ENCODE results near the gene HS3ST6. TPM values are rescaled to one million over a fixed set of nuclear protein-coding genes. Genes with fewer than 3 reads are reported as not detected.

The HS3ST6 gene
- total and polyA plus RNA-seq, 9 of the 15 experiments (the other 6 are each of a cell fraction or from before 2014, with no cell fraction given), result not detected

DNA sequence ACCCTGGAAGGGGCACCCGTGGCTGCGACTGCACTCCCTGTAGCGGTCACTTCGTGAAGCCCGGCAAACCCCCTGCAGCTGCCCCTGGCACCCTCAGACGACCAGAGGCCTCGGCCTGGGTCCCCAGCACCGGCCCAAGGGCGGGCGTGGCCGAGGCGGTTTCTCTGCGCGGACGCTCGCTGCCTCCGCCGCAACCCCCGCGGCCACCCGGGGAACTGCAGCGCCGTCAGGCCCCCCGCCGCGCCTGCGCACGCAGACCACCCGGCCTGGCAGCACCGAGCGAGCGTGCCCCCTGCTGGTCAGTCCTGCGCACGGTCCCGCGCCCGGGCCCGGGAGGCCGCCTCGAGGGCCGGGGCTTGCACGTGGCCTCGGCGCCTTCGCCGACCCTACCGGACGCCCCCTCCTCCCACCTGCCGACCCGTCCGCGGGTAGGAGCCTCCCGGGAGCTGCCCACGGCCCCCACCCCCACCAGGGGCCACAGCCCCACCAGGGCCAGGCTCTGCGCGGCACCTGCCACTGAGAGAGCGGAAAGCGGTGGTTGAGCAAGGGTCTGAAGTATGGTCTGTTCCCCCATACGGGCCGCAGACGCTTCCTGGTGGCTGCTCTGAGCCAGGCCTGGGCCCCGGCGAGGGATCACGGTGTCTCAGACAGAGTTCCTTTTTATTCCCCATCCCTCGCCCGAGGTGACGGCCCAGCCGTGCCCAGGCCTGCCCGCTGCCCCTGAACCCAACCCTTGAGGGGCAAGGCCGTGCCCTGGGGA lies 11.5 kb upstream of the HS3ST6 start (continued):
- TF ChIP-seq JUN (IDR thresholded peaks at IDR 0.05; ENCODE audit: borderline replicate concordance, low read depth, low read length) (0 out of 2 replicates have a peak, but pooled peaks have one; percentile 24), JUN (CRISPR knock-in tag; IDR thresholded peaks at IDR 0.05; ENCODE audit: borderline replicate concordance) (no peak; the same call in 1 of the 2 replicates), NEUROD1 (IDR thresholded peaks at IDR 0.05; ENCODE audit: borderline replicate concordance, low read depth, low read length, partially characterized antibody) (no peak), ZNF175 (CRISPR knock-in tag; IDR thresholded peaks at IDR 0.05; ENCODE audit: low read depth) (no peak), SMC3 (conservative IDR thresholded peaks at IDR 0.05; ENCODE audit: insufficient read depth, low read depth, low read length) (peak; percentile 95), ZNF124 (CRISPR knock-in tag; IDR thresholded peaks at IDR 0.05) (no peak), RCOR1 (IDR thresholded peaks at IDR 0.05; ENCODE audit: borderline replicate concordance in 1 of 2, low read depth in 2 of 2, low read length in 2 of 2) (no peak; a peak in 1 of 4 replicates), DMBX1 (CRISPR knock-in tag; IDR thresholded peaks at IDR 0.05; ENCODE audit: borderline replicate concordance) (no peak; the same call in none of the 2 replicates), RBM14 (IDR thresholded peaks at IDR 0.05; ENCODE audit: borderline replicate concordance, insufficient read depth, low read depth, low read length) (0 out of 2 replicates have a peak, but pooled peaks have one; percentile 67), HDAC6 (IDR thresholded peaks at IDR 0.05; ENCODE audit: low read depth, low read length) (no peak), EGR1 (conservative IDR thresholded peaks at IDR 0.05) (no peak; the same call in 1 of the 2 replicates), POLR3G (IDR thresholded peaks at IDR 0.05; ENCODE audit: extremely low read depth, insufficient read length, insufficient replicate concordance) (no peak), TEAD1 (CRISPR knock-in tag; IDR thresholded peaks at IDR 0.05) (peak in 1 of 2 experiments; percentile 89; a peak in 2 of 4 replicates), NR2C1 (IDR thresholded peaks at IDR 0.05) (no peak), NR2C1 (tag; IDR thresholded peaks at IDR 0.05) (no peak), MAFG (tag; conservative IDR thresholded peaks at IDR 0.05) (no peak), ZNF174 (CRISPR knock-in tag; IDR thresholded peaks at IDR 0.05) (no peak), ZNF140 (CRISPR knock-in tag; IDR thresholded peaks at IDR 0.05) (no peak), E2F3 (CRISPR knock-in tag; IDR thresholded peaks at IDR 0.05) (0 out of 2 replicates have a peak, but pooled peaks have one; percentile 81), ZNF586 (CRISPR knock-in tag; conservative IDR thresholded peaks at IDR 0.05) (no peak), ZC3H11A (IDR thresholded peaks at IDR 0.05; ENCODE audit: low read depth, low read length) (no peak), ZNF551 (CRISPR knock-in tag; IDR thresholded peaks at IDR 0.05) (no peak), KDM1A (IDR thresholded peaks at IDR 0.05) (no peak), ARNT (IDR thresholded peaks at IDR 0.05) (no peak), ERF (CRISPR knock-in tag; IDR thresholded peaks at IDR 0.05) (no peak), ZFP36 (IDR thresholded peaks at IDR 0.05; ENCODE audit: low read depth, low read length, partially characterized antibody) (no peak), ZNF717 (CRISPR knock-in tag; IDR thresholded peaks at IDR 0.05) (no peak), SIN3B (IDR thresholded peaks at IDR 0.05; ENCODE audit: low read depth) (peak; percentile 69; the same call in 1 of the 2 replicates)
- TF ChIP-seq, protein P1, sequence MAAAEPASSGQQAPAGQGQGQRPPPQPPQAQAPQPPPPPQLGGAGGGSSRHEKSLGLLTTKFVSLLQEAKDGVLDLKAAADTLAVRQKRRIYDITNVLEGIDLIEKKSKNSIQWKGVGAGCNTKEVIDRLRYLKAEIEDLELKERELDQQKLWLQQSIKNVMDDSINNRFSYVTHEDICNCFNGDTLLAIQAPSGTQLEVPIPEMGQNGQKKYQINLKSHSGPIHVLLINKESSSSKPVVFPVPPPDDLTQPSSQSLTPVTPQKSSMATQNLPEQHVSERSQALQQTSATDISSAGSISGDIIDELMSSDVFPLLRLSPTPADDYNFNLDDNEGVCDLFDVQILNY (CRISPR knock-in tag; IDR thresholded peaks at IDR 0.05), result peak; percentile 59; the same call in 1 of the 2 replicates
- TF ChIP-seq, protein P2, sequence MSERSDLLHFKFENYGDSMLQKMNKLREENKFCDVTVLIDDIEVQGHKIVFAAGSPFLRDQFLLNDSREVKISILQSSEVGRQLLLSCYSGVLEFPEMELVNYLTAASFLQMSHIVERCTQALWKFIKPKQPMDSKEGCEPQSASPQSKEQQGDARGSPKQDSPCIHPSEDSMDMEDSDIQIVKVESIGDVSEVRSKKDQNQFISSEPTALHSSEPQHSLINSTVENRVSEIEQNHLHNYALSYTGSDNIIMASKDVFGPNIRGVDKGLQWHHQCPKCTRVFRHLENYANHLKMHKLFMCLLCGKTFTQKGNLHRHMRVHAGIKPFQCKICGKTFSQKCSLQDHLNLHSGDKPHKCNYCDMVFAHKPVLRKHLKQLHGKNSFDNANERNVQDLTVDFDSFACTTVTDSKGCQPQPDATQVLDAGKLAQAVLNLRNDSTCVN (CRISPR knock-in tag; IDR thresholded peaks at IDR 0.05), result no peak
